Measurements from ENCODE around the gene MAFF. TPM values are rescaled to one million over a fixed set of nuclear protein-coding genes. Genes with fewer than 3 reads are reported as not detected.
A peak's percentile ranks its signal among the peaks of the same experiment; 100 is the strongest.

The MAFF gene
- total and polyA plus RNA-seq, 12 donors, result 2.9 to 21.4 (median 6.0) TPM

DNA sequence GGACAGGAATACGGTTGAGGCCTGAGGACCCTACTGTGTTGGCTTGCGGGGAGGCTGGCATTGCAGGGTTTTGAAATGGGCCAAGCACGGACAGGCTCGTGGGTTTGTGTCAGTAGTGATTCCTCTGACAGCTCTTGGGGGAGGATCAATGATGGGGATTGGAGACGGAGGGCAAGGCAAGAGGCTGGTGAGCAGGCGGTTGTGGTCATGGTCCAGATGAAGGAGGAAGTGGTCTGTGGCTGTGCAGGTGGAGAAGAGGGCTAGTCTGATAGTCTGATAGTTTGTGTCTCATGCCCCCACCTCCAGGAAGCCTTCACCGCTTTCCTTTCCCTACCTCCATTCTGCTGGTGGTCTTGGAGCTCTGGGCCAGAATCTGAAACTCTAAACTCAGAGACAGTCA is 3.0 kb downstream of the MAFF start:
- Histone ChIP-seq H3K9me3 (no peaks in the 10 kb centered on the region), H3K27me3 (no peaks in the 10 kb centered on the region), H3K4me1 (peaks cover 17 to 42% (median 32%) of the 10 kb centered on the region in 9 donors), H3K27ac (peak overlapping the region in 8 of 10 donors; percentile 30 to 100 (median 84)), H3K4me3 (no peak overlapping the region), H3K36me3 (peaks cover 0 to 4% (median 0%) of the 10 kb centered on the region in 9 donors)
- TF ChIP-seq, protein P1, sequence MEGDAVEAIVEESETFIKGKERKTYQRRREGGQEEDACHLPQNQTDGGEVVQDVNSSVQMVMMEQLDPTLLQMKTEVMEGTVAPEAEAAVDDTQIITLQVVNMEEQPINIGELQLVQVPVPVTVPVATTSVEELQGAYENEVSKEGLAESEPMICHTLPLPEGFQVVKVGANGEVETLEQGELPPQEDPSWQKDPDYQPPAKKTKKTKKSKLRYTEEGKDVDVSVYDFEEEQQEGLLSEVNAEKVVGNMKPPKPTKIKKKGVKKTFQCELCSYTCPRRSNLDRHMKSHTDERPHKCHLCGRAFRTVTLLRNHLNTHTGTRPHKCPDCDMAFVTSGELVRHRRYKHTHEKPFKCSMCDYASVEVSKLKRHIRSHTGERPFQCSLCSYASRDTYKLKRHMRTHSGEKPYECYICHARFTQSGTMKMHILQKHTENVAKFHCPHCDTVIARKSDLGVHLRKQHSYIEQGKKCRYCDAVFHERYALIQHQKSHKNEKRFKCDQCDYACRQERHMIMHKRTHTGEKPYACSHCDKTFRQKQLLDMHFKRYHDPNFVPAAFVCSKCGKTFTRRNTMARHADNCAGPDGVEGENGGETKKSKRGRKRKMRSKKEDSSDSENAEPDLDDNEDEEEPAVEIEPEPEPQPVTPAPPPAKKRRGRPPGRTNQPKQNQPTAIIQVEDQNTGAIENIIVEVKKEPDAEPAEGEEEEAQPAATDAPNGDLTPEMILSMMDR (IDR thresholded peaks at IDR 0.05), result no peak
- no peak for DNase-seq
- WGBS, 2 donors, result 80 to 81% methylated on average over 7 of the region's 7 CpGs
- no peak for ATAC-seq
- intact Hi-C loops (cut with DNase I), result loop anchor here in 4 of 10 donors (5.0 to 10.0 kb wide), 3 partner anchors 90 to 110 kb away; partner anchors contain the start of genes BAIAP2L2 (in 2 of the 4) and CSNK1E (in 2 of the 4)

- H3K27ac ChIP-seq, result peak overlapping the region in 8 of 10 donors; percentile 30 to 100 (median 84)
- H3K4me1 ChIP-seq, result peaks cover 17 to 42% (median 35%) of the 10 kb centered on the region in 9 donors
- H3K9me3 ChIP-seq, result no peaks in the 10 kb centered on the region
- ATAC-seq (peak in 7 of 8 donors; percentile 13 to 46 (median 26)), DNase-seq (peak; percentile 78 to 79)
- H3K36me3 ChIP-seq, result peaks cover 0 to 4% (median 0%) of the 10 kb centered on the region in 9 donors
- H3K27me3 ChIP-seq, result no peaks in the 10 kb centered on the region
- 72 to 73% methylated on average over 15 of the region's 15 CpGs for WGBS, 2 donors
- intact Hi-C loops (cut with DNase I), result loop anchor here in 4 of 10 donors (5.0 to 10.0 kb wide), 3 partner anchors 91 to 109 kb away; partner anchors contain the start of genes BAIAP2L2 (in 2 of the 4) and CSNK1E (in 2 of the 4)
- no peak overlapping the region for H3K4me3 ChIP-seq
- TF ChIP-seq, protein P1 (IDR thresholded peaks at IDR 0.05), result no peak
Observed at GRCh38 chr22:38205261-38206128, 3.7 kb downstream of the MAFF start.

DNA sequence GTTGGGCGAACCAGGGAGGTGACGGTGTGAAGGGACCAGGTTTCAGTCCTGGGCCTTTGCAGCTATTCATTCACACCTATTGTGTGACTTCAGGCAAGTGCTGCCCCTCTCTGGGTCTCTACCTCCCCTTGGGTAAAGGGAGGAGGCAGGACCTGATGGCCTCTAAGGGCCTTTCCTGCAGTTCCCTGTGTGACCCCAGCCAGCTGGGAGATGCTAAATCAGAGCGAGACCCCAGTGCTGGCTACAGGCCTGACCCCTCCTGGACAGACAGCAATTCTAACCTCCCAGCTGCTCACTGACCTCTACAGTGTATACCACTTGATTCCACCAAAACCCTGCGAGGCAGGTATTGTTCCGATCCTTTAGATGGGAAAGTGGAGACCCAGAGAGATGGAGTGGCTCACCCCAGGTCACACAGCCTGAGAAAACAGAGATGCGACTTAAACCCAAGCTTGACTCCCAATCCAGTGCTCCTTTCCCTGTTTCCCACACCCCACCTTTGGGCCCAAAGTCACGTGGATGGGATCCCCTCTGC is 6.2 kb downstream of the MAFF start:
- intact Hi-C loops (cut with DNase I), result loop anchor here in 4 of 10 donors (5.0 to 10.0 kb wide), 3 partner anchors 93 to 107 kb away; partner anchors contain the start of genes BAIAP2L2 (in 2 of the 4) and CSNK1E (in 2 of the 4)
- Histone ChIP-seq H3K4me1 (peaks cover 13 to 41% (median 33%) of the 10 kb centered on the region in 9 donors), H3K36me3 (peaks cover 0 to 8% (median 0%) of the 10 kb centered on the region in 9 donors), H3K4me3 (no peak overlapping the region), H3K9me3 (no peaks in the 10 kb centered on the region), H3K27ac (no peak overlapping the region), H3K27me3 (no peaks in the 10 kb centered on the region)
- DNase-seq, result no peak
- ATAC-seq, result no peak
- TF ChIP-seq, protein P1 (IDR thresholded peaks at IDR 0.05), result no peak
- 96% methylated on average over 7 of the region's 7 CpGs for WGBS, 2 donors

DNA sequence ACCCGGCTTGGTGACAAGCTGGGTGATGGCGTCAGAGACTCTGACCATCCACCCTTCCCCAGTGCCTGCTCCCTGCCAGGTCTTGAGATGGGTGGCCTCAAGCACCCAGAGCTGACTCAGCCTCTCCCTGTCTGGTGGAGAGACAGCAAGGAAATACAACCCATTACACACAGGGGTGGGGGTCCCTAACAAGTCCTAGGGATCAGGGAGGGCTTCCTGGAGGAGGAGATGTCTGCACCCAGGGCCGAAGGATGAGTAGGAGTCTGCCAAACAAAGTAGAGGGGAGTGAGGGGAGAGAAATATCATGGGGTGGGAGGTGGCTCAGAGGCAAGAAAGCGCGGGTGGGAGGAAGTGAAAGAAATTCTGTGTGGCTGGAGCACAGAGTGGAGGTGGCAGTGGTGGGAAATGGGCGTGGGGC is 6.8 kb downstream of the MAFF start:
- Histone ChIP-seq H3K9me3 (no peaks in the 10 kb centered on the region), H3K27ac (no peak overlapping the region), H3K27me3 (no peaks in the 10 kb centered on the region), H3K4me1 (peaks cover 7 to 35% (median 27%) of the 10 kb centered on the region in 9 donors), H3K36me3 (peaks cover 0 to 8% (median 0%) of the 10 kb centered on the region in 9 donors), H3K4me3 (no peak overlapping the region)
- ATAC-seq (no peak), DNase-seq (no peak)
- 65 to 70% methylated on average over 6 of the region's 6 CpGs for WGBS, 2 donors
- intact Hi-C loops (cut with DNase I), result loop anchor here in 4 of 10 donors (5.0 to 10.0 kb wide), 3 partner anchors 94 to 106 kb away; partner anchors contain the start of genes BAIAP2L2 (in 2 of the 4) and CSNK1E (in 2 of the 4)
- TF ChIP-seq, protein P1 (IDR thresholded peaks at IDR 0.05), result no peak

Data from heart right ventricle (tissue), 16 donors.